Measurements from ENCODE around the gene MICU1.

GRCh38 chr10:72348282-72348681 is 277.6 kb downstream of the MICU1 start:
- no peak for TF ChIP-seq CTCF (IDR thresholded peaks at IDR 0.05)
- no peak for TF ChIP-seq POLR2A (IDR thresholded peaks at IDR 0.05)
- TF ChIP-seq POLR2AphosphoS5 (IDR thresholded peaks at IDR 0.05) = no peak
- TF ChIP-seq EP300 (IDR thresholded peaks at IDR 0.05) = no peak

Data from upper lobe of left lung (tissue), 4 donors.